Thymus (tissue), 11 donors: ENCODE data around the gene ZXDC. TPM values are rescaled to one million over a fixed set of nuclear protein-coding genes. Genes with fewer than 3 reads are reported as not detected.

Experiments used
- DNase-seq, 9 donors: peaks; one replicate each; pipeline ENCODE4 v3.0.0-alpha.2; 2013; ENCODE audit warnings: low spot score in 9 of 9, low read depth in 6 of 9, missing footprints in 1 of 9
- H3K27ac ChIP-seq, 2 donors: one replicate each; pipeline ENCODE4 v1.5.1; 2013; ENCODE audit warnings: control low read depth in 1 of 2, low read depth in 1 of 2, low read length in 1 of 2, mild to moderate bottlenecking in 1 of 2, moderate library complexity in 1 of 2
- H3K27me3 ChIP-seq, 2 donors: one replicate each; pipeline ENCODE4 v1.5.1; 2013; ENCODE audit warnings: low read length in 1 of 2; ENCODE audit not compliant: control insufficient read depth in 2 of 2, insufficient read depth in 1 of 2
- H3K36me3 ChIP-seq, 2 donors: one replicate each; pipeline ENCODE4 v1.5.1; 2013; ENCODE audit warnings: low read length in 1 of 2, mild to moderate bottlenecking in 1 of 2, moderate library complexity in 1 of 2; ENCODE audit not compliant: control insufficient read depth in 2 of 2, insufficient read depth in 2 of 2
- H3K4me1 ChIP-seq, 2 donors: one replicate each; pipeline ENCODE4 v1.5.1; 2013; ENCODE audit warnings: low read length in 2 of 2; ENCODE audit not compliant: control insufficient read depth in 2 of 2, insufficient read depth in 2 of 2
- H3K4me3 ChIP-seq, 2 donors: one replicate each; pipeline ENCODE4 v1.5.1; 2013; ENCODE audit warnings: low read length in 2 of 2, control low read depth in 1 of 2, mild to moderate bottlenecking in 1 of 2
- H3K9me3 ChIP-seq, 2 donors: one replicate each; pipeline ENCODE4 v1.5.1; 2013; ENCODE audit warnings: low read length in 1 of 2, mild to moderate bottlenecking in 1 of 2; ENCODE audit not compliant: control insufficient read depth in 2 of 2, insufficient read depth in 1 of 2
- WGBS: extraction: QIAGEN DNeasy Blood & Tissue Kit; methylation state at CpG from one replicate; pipeline ENCODE4 v1.1.7; 2013; 5-methylcytosine and 5-hydroxymethylcytosine counted together
- polyA plus RNA-seq: library from polyadenylated mRNA; stranded (reverse); fragments of 200-250 nt; gene quantifications from one replicate; pipeline ENCODE4 v1.2.3, GENCODE V29; 2013
- total RNA-seq: library from RNA; stranded (reverse); fragments of 120-200 nt; gene quantifications from one replicate; pipeline ENCODE4 v1.2.4, GENCODE V29; 2013
- donor health status: healthy.

Gene ZXDC
- total and polyA plus RNA-seq, 2 donors, result 15.6 to 17.3 TPM

DNA sequence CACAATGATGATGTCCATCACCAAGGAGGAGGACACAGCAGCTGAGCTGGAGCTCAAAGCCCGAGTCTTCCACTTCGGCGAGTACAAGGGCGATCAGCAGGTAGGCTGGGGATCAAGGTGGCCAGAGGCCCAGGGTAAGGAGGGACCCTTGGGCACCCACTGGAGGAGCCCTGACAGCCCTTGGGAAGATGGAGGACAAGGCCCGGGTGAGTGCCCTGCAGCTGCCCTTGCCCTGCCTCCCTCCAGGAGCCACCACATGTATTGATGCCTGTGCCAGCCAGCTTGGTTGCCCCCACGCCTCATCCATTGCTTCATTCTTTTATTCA is 42.6 kb downstream of the ZXDC start:
- no peak for DNase-seq
- H3K4me1 ChIP-seq, result no peaks in the 10 kb centered on the region
- no peak overlapping the region for H3K4me3 ChIP-seq
- peaks cover 21 to 24% of the 10 kb centered on the region in 2 donors for H3K36me3 ChIP-seq
- no peak overlapping the region for H3K27ac ChIP-seq
- 97% methylated on average over 6 of the region's 6 CpGs for WGBS
- no peaks in the 10 kb centered on the region for H3K27me3 ChIP-seq
- peaks cover 0 to 3% of the 10 kb centered on the region in 2 donors for H3K9me3 ChIP-seq

DNA sequence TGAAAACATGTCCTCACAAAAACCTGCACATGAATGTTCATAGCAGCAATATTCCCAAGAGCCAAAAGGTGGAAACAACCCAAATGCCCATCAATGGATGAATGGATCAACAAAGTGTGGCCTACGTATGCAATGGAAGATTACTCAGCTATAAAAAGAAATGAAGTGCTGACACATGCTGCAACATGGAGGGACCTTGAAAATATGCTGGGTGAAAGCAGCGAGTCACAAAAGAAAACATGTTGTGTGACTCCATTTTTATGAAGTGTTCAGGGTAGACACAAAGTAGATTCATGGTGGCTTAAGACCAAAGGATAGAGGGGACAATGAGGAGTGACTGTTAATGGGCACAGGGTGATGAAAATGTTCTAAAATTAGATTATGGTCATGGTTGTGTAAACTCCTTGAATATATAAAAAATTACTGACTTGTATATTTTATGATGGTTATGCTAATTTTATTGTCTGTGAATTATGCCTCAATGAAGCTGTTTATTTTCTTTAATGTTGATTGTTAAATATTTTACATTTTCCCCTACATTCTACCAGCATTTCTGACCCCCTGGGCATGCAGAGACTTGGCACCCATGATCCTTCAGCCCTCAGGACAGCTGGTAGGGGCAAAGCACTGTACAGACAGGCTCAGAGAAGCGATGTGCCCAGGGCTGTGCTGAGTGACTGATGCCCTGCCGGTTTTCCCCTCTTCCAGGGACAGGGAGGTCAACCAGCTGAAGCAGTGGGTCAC is 43.2 kb downstream of the ZXDC start:
- peaks cover 0 to 6% of the 10 kb centered on the region in 2 donors for H3K9me3 ChIP-seq
- no peak overlapping the region for H3K27ac ChIP-seq
- H3K4me1 ChIP-seq, result no peaks in the 10 kb centered on the region
- DNase-seq, result no peak
- no peaks in the 10 kb centered on the region for H3K27me3 ChIP-seq
- WGBS, result 98% methylated on average over 4 of the region's 4 CpGs
- peaks cover 16 to 19% of the 10 kb centered on the region in 2 donors for H3K36me3 ChIP-seq
- no peak overlapping the region for H3K4me3 ChIP-seq

DNA sequence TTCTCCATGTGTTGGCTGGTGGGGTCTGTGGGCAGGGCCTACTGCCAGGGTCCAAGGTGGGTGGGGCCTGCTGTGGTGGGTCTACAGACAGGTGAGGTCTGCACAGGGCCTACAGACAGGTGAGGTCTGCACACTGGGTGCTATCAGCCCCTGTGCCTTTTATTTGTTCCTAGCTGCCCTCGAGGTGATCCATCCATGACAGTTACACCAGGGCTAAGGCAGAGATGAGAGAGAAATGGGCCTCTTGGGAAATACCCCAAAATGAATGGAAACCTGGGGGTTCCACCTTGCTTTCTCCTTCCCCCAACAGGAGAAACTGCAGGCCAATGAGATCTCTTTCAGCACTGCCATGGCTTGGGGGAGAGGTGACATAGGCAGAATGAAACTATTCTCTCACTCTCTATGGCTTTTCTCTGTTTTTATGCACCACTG is 44.6 kb downstream of the ZXDC start:
- H3K4me3 ChIP-seq, result no peak overlapping the region
- H3K27ac ChIP-seq, result no peak overlapping the region
- H3K4me1 ChIP-seq, result no peaks in the 10 kb centered on the region
- DNase-seq, result no peak
- H3K9me3 ChIP-seq, result peaks cover 0 to 12% of the 10 kb centered on the region in 2 donors
- WGBS, result 91% methylated on average over 1 of the region's 1 CpG
- H3K36me3 ChIP-seq, result peaks cover 7% of the 10 kb centered on the region in 2 donors
- H3K27me3 ChIP-seq, result no peaks in the 10 kb centered on the region

DNA sequence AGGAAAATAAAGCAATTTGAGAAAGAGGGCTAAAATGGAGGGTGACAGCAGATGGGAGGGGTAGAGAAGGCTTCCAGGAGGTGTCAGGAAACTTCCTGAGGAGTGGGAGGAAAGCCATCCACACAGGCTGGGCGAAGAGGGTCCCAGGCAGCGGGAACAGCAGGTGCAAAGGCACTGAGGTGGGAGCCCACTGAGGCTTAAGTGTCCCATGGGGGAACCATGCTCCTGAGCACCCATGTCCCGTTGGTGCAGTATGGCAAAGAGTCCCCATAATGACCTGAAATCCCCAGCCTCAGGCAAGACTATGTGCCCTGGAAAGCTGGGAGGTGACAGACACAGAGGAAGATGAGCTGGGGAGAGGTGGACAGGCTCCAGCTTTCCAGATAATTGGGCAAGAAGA is 50.9 kb downstream of the ZXDC start:
- Histone ChIP-seq H3K4me3 (no peak overlapping the region), H3K27ac (no peak overlapping the region), H3K4me1 (no peaks in the 10 kb centered on the region), H3K36me3 (no peaks in the 10 kb centered on the region), H3K9me3 (peaks cover 0 to 11% of the 10 kb centered on the region in 2 donors), H3K27me3 (no peaks in the 10 kb centered on the region)
- 83% methylated on average over 3 of the region's 3 CpGs for WGBS
- no peak for DNase-seq

DNA sequence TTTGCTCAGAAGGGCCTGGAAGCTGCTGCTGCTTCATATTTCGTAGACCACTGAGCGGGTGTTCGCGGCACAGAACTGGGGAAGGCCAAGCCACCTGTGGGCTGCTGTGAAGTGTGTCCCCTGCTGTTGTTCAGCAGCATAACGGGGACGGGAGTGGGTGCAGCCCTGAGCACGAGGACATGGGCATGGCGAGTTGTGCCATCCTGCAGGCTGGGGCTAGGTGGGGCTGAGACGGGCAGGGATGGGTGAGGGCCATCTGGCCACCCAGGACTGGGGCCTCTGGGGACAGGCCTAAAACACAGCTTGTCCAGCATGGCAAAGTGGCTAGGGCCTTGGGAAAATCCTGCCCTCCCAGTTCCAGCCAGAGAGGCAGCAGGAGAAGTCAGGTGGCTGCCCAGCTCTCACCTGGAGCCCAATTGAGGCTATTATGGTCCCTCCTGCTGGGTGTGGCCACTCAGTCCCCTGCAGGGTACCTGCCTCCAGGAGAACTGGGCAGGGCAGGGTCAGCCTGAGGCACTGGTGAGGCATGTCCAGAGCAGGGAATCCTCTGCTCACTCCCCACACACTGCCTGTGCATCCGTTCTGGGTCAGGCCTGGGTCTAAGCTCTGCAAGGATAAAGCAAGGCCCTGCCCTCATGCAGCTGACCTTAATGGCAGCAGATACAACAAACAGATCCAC is 51.5 kb downstream of the ZXDC start:
- H3K4me3 ChIP-seq, result no peak overlapping the region
- 93% methylated on average over 10 of the region's 10 CpGs for WGBS
- H3K27me3 ChIP-seq, result no peaks in the 10 kb centered on the region
- no peaks in the 10 kb centered on the region for H3K4me1 ChIP-seq
- no peak overlapping the region for H3K27ac ChIP-seq
- no peaks in the 10 kb centered on the region for H3K36me3 ChIP-seq
- H3K9me3 ChIP-seq, result peaks cover 0 to 11% of the 10 kb centered on the region in 2 donors
- no peak for DNase-seq

DNA sequence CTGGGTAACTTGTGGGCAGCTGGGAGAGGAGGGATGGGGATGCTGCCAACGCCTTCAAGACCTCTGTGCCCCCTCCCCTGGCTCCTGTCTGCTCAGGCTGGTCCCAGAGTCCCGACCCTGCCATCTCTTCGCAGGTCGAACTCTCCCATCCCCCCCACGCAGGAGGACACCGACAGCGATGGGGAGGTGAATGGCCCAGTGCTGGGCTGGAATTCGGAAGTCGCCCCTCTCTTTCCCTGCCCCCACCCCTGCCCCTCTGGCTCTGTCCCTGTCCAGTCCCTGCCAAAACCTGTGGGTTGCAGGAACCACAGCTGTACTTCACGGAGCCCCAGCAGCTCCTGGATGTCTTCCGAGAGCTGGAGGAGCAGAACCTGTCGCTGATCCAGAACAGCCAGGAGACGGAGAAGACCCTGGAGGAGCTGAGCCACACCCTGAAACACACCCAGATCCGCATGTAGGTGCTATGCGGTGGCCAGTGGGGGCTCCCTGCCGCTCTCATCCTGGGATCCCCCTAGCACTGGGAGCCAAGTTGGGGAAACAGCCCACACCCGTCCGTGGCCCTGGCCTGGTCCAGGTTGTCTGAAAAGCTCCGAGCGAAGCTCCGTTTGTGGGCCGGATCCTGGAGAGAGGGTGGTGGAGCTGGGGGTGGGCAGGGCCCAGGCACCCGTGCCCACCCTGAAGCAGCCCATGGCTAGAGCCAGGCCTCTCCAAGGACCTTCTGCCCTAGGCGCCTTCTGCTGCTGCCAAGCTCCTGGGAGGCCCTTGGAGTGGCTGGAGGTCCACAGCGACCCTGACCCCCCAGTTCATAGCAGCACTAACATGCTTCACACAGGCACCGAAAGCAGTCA is 52.3 kb downstream of the ZXDC start:
- Histone ChIP-seq H3K4me1 (no peaks in the 10 kb centered on the region), H3K27me3 (peaks cover 0 to 4% of the 10 kb centered on the region in 2 donors), H3K36me3 (no peaks in the 10 kb centered on the region), H3K27ac (no peak overlapping the region), H3K9me3 (peaks cover 0 to 11% of the 10 kb centered on the region in 2 donors), H3K4me3 (no peak overlapping the region)
- DNase-seq, result no peak
- 93% methylated on average over 26 of the region's 26 CpGs for WGBS

DNA sequence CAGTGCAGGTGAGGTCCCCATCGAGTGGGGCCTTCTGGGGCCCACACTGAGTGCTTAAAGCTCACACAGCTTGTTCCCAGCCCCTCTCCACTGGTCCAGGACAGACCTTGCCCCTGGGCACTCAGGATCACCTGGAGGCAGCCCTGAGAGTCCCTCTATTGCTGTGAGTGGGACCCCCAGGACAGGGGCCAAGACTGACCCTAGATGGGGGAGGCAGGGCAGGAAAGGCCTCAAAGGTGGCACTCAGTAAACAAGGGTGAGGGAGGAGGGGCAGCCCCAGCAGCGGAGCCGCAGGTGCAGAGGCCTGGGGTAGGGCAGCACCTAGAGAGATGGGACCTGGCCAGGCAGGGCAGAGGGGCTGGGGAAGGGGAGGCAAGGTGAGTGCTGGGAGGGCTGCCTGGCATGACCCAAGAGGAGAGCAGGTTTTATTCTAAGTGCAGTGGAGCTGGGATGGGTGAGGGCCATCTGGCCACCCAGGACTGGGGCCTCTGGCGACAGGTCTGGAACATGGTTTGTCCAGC is 53.1 kb downstream of the ZXDC start:
- Histone ChIP-seq H3K36me3 (no peaks in the 10 kb centered on the region), H3K9me3 (peaks cover 0 to 7% of the 10 kb centered on the region in 2 donors), H3K4me1 (no peaks in the 10 kb centered on the region), H3K27ac (no peak overlapping the region), H3K4me3 (no peak overlapping the region), H3K27me3 (peaks cover 0 to 6% of the 10 kb centered on the region in 2 donors)
- WGBS, result 90% methylated on average over 4 of the region's 4 CpGs
- no peak for DNase-seq

DNA sequence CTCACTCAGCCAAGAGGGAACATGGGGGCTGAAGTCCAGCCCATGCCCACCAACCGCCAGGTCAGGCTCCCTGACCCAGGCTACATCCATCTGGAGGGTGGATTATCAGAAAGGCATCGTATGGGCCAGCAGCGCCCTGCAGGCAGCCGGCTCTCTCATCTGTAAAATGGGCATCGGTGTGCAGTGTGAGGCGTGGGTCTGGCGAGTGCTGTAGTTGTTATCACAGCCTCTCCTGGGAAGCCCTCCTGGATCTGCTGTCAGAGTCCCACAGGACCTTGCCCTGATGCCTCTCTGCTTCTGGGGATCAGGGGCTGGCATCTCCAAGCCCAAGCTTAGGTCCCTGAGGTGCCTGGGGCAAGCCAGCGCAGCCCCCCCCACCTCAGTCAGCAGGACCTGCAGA is 53.6 kb downstream of the ZXDC start:
- H3K36me3 ChIP-seq, result no peaks in the 10 kb centered on the region
- peaks cover 0 to 7% of the 10 kb centered on the region in 2 donors for H3K9me3 ChIP-seq
- WGBS, result 97% methylated on average over 8 of the region's 8 CpGs
- DNase-seq, result no peak
- no peak overlapping the region for H3K4me3 ChIP-seq
- no peak overlapping the region for H3K27ac ChIP-seq
- H3K27me3 ChIP-seq, result peaks cover 0 to 11% of the 10 kb centered on the region in 2 donors
- H3K4me1 ChIP-seq, result no peaks in the 10 kb centered on the region
